Stimulated activated CD8-positive, alpha-beta memory T cell treated with anti-CD3 and anti-CD28 coated beads, Interleukin-12 subunit alpha, Interleukin-12 subunit beta, amount 100 ng/mL, for 4 hours (primary cell): ENCODE results near the gene GPR101.
"Not testable (repeated sequence)": the region's sequence is repeated elsewhere in the genome, so short reads cannot be mapped to it uniquely, and the experiment has no call there.

Experiments used
- DNase-seq: peaks from one replicate; pipeline ENCODE4 v3.0.0-alpha.2; 2020; ENCODE audit warnings: low read depth

Gene GPR101

GRCh38 chrX:137025930-137026329, 7.9 kb downstream of the GPR101 start:
- no peak for DNase-seq

- DNase-seq, result not testable (repeated sequence)
Measured at GRCh38 chrX:137000236-137000635, 33.6 kb downstream of the GPR101 start.

- DNase-seq, result no peak
Measured at GRCh38 chrX:136999024-136999423, 34.8 kb downstream of the GPR101 start.
